Hypothalamus (tissue), 51 donors: Measurements from ENCODE around the gene KAZN.
A peak's percentile ranks its signal among the peaks of the same experiment; 100 is the strongest.
"Not testable (repeated sequence)": the region's sequence is repeated elsewhere in the genome, so short reads cannot be mapped to it uniquely, and the experiment has no call there.

Experiments
- DNase-seq, 51 donors: peaks; one replicate each; lab custom pipeline; 2025; lab: John Stamatoyannopoulos, UW

The KAZN gene

DNA sequence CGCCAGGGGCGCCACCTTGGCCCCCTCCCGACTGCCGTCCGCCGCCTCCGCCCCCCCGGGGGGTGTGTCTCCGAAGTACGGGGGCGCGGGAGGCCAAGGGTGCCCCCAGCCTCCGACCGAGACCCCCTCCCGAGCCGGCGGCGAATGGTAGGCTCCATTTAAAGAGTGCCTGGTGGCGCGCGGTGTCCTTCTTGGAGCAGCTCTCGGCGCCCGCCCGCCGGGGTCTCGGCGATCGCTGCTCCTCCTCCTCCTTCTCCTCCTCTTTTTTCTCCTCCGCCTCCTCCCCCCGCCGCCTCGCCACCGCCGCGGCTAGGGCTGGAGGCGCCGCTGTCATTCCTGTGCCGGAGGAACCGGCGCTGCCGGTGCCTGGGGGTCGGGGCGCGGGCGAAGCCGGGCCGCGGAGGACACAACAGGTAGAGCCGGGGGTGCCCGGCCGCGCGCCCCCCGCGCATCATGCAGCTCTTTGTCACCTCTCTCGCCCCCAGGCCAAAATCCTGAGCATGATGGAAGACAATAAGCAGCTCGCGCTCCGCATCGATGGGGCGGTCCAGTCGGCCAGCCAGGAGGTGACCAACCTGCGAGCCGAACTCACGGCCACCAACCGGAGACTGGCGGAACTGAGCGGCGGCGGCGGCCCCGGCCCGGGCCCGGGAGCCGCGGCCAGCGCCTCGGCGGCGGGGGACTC, at the start of gene KAZN:
TSS of gene KAZN (plus strand) at position 188 of the 685 bp plus-strand sequence.
- DNase-seq: peak in 32 of 51 donors; percentile 10 to 65 (median 38)

DNA sequence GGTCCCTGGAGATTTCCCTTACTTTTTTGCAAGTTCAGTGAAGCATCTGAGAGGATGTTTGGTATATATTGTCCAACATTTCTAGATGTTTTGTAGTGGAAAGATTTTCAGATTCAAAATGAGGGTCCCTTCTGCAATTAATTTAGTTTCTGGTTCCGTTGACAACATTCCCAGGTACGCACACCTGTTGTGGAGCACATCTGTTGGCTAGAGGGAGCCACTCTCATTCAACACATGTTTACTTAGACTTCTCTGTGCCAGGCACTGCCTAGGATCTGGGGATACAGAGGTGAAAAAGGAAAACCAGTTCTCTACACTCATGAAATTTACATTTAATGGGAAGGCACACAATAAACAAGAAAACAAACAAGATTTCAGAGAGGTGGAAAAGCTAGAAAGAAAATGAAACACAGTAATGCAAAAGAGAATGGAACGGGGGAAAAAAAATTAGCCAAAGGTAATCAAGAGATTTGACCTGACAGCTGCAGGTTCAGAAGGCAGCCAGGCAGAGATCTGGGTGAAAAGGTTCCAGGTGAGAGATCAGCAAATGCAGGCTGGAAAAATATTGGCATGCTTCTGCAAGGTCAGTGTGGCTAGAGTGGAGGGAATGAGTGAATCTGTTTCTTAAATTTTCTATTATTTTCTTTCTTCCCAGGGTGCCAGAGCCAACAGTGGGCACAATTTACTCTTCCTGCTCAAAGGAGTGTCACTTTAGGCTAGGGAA, 48.4 kb upstream of the KAZN start:
- no peak for DNase-seq

DNA sequence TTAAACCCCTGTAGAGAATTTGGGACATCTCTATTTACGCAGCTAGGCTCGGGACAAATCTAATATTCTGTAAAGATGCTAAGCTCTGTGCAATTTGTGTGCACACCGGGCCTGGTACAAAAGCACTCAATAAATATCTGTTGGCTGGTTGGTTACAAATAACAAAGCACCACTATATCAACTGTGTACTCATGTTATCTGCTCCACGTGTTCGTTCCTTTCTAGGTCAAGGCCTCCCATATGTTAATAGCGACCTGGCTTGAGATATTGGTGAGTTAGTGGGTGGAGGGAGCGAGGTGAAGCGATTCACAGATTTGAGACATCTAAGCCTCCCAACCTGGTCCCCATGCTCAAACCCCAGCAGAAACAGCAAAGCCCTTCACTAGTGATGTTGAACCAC, 47.1 kb upstream of the KAZN start:
- no peak for DNase-seq

DNA sequence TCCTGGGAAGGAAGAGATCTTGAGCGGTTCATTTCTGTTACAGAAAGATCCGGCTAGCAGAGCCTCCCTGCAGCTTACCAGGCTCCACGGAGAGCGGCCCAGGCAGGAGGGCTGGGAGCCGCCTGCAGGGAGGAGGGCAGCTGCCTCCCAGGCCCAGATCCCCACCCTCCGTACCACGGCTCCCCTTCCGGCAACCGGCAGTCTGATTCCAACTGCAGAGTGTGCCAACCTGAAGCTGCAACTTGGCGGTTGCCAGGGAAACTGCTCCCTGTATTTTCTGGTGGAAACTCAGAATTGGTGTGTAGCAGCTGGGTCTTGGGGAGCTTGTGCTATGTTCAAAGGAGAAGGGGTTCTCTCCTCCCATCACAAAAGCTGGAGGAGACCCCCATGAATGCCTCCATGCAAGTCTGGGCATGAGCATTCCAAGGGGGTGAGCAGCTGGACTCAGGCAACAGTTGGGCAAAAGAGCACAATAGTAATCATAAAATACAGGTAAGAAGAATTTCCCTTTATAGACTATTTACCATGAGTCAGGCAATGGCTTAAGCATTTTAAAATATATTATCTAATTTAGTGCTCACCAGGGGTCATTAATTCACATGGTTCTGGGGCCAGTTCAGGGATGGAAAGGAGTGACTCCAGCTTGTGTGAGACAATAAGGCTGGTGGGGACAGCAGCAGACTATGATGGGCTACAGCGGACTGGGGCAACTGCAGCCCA, 46.1 kb upstream of the KAZN start:
- DNase-seq: peak in 28 of 51 donors; percentile 2 to 58 (median 29)

DNA sequence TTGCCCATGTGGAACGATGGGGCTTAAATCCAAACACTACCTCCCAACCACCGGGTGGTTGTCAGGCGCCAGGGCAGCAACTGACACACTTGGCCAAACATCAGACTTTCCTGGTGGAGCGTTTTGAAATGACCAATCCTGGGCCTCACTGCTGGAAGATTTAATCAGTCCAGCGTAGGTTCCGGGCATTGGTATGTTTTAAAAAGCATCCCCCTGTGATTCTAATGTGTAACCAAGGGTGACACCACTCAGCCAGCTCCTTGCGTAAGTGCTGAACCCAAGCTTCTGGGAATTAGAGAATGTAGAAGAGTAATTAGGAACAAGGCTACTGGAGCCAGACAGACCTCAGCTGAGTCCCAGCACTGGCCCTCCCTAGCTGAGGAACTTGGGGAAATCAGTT, 44.8 kb upstream of the KAZN start:
- peak in 5 of 51 donors; percentile 7 to 50 (median 17) for DNase-seq

DNA sequence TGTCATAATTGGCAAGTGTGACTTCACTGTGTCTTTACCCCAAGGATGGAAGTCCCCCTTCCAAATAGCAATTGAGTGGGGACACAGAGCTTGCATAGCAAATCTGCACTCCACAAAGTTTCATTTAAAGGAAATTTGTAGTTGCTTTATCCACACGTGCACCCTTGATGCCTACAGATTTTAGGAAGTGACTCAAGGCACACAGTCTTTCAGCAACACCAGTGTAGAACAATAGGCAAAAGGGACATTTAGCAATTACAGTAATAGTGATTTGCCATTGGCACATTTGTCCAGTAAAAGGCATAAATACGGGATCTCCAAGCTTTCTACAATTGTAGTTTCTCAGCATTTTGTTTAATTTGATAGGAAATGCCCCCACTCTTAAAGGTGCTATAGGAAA, 43.4 kb upstream of the KAZN start:
- DNase-seq: no peak

DNA sequence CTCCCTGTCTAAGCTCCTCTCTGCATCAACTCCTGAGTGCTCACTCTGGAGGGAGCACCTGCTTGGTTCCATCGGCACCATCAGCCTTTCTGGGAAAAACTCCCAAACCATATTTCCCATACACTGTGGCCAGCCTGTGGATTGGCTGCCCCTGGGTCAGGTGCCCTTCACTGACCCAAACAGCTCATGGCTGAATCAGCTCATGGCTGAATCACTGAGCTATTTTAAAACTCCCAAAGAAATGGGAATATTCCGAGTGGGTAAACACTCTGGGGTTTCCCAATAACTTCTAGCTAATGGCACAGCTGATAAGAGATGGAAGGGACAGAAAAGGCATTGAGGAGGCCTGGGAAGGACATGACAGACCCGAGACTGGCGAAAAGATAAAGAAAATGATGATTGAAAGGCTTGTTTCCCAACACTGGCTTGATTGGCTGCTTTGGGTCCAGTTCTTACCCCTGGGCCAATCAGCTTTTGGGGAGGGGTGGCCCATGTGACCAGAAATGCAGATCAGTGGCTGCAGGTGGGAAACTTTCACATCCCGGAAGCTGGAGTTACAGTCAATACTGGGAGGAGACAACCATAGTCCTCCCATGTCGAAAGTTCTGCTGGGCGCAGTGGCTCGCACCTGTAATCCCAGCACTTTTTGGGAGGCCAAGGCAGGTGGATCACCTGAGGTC, 37.3 kb upstream of the KAZN start:
- DNase-seq: no peak

DNA sequence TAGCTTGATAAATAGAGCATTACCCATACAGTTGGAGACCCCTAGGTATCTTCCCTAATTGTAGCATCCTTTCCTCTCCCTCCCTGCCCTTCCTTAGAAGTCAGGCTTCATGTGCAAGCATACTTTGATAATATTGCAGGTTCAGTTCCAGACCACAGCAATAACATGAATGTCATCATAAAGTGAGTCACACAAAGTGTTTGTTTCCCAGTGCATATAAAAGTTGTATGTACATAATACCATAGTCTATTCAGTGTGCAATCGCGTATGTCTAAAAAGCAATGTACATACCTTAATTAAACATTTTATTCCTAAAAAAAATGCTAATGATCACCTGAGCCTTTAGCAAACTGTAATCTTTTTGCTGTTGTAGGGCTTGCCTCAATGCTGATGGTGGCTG, 33.4 kb upstream of the KAZN start:
- DNase-seq: no peak

DNA sequence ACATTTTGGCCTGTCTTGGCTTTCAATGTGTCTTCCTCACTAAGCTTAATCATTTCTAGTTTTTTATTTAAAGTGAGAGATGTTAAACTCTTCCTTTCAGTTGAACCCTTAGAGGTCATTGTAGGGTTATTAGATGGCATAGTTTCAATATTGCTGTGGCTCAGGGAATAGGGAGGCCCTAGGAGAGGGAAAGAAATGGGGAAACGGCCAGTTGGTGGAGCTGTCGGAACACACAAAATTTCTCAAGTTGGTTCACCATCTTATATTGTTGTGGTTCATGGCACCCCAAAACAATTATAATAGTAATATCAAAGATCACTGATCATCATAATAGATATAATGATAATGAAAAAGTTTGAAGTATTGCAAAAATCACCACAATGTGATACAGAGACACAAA, 31.4 kb upstream of the KAZN start:
- no peak for DNase-seq

DNA sequence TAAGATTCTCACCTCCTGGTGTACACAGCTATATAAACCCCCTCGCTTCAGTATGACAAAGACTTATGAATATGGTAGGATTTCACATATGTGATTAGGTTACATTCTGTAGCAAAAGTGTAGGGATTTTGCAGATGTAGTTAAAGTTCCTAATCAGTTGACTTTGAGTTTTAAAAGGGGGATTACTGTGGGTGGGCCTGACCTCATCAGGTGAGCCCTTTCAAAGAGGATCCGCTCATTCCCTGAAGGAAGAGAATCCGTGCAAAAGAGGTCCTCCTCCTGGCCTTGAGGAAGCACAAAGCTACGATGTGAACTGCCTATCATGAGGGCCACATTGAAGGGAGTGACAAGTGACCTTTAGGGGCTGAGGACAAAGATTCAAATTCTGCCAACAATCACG, 30.6 kb upstream of the KAZN start:
- DNase-seq: no peak

DNA sequence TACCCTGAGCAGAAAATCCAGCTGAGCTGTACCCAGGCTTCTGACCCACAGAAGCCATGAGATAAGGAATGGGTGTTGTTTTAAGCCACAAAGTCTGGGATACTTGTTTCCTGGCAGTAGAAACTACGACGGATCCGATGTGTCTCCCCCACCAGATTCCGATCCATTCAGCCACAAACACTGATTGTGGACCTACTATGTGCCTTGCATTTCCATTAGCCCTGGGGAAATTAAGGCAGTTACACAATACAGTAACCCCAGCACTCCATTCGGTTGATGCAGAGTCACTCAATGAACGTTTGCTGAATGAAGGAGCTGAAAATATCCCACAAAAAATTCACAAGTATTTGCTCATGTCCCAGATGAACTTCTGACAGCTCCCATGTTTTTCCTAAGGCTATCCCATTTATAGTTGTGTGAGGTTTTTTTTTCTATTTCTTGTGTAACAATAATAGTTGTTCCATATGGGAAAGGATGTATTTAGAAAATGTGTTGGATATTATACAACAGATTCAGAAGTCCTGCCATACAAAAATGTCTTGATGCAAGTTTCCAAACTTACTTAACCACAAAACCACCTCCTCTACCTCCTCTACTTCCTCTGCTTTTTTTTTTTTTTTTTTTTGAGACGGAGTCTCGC, 29.6 kb upstream of the KAZN start:
- DNase-seq: no peak

DNA sequence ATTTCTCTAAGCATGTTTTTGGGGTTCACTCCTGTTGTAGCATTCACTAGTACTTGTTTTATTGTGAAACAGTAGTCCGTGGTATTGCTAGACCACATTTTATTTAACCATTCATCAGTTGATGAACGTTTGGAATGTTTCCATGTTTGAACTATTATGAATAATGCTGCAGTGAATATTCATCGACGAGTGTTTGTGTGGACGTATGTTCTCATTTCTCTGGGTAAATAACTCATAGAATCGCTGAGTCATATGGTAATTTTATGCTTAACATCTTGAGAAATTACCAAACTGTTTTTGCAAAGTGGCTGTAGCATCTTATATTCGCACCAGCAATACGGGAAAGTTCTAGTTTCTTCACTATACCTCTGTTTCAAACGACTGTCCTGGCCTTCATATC, 28.0 kb upstream of the KAZN start:
- no peak for DNase-seq

DNA sequence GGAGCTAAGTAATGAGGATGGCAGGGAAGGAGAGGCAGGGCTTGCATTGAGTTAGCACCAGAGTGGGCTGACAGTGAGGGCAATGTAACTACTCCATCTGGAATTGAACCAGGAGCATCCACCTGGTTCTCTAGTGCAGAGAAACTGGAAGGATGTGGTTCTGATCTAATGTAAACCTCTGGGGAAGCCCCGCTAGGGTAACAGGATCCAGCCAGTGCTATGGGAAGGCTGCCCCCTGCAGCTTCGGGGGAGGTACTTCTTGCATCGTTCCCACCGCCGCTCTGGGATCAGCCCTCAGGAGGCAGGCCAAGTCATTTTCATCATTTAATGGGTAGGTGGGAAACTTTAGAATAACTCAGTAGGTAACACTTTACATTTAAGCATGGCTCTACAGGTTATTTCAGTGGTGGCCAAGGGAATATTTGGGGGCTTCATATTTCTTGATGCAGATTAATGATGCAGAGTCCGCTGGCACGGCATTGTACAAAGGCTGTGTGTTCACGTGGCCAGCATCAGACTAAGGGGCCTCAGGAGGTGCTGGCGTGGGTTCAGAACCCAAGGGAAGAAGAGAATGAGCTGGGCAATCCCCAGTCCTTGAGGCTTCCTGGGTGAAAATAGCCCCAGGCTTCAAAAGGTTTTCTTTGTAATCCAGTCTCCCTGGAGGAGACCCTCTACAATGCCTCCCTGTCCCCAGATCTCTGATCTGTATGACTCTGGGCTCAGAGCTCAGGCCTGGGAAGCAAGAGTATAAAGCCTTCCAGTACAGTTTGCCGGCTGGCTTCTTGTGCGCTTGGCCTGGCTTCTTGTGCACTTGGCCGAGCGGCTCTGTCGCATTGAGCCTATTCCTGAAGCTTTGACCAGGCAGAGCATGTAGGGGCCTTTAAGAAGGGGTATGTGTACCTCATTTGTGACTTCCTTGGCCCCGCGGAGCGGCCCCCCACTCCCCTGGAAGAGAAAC, 26.4 kb upstream of the KAZN start:
- DNase-seq: peak in 20 of 51 donors; percentile 2 to 52 (median 16)

DNA sequence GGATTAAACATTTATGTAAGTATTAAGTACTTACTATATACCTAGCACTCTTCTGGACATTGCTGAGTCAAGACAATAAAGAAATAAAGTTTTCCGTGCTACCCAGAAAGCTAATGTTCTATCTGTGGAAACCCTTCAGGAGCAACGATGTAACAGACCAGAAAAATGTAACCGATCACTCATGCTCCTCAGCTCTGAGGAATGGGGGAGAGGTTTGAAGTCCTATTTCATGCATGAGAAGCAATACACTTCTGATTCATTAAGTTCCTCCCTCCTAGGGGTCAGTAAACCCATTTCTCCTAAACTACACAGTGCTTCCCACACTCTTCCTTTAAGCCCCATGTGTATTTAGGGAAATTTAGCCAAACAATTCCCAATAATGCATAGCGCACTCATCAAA, 25.6 kb upstream of the KAZN start:
- no peak for DNase-seq

DNA sequence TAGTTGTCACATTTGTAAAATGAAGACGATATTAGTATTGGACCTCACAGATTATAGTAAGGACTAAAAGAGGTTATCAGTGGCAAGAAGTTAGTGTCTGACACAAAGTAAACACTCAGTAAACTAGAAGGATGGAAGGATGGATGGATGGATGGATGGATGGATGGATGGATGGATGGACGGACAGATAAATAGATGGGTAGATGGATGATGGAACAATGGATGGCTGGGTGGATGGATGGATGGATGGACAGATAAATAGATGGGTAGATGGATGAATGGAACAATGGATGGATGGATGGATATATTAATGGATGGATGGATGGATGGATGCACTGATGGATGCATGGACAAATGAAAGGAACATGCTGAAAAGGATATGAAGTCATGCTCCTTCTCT, 22.3 kb upstream of the KAZN start:
- DNase-seq: no peak

DNA sequence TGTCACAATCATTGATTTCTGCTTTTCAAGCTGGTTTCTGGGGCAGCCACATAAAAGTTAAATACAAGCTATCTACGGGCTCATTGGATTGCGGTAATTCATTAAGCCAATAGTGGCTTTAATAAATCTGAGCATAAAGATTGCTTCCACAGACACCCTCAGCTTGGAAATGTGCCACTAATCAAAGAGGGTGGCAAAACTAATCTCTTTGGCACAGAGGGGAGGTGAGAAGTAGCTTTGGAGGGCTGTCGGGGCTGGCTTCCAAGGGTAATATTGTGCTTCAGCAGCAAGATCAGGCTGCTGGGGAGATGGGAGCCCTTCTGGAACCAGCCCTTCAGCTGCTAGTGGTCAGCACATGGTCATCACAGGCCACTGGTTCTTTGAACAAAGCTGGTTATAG, 21.2 kb upstream of the KAZN start:
- DNase-seq: no peak

DNA sequence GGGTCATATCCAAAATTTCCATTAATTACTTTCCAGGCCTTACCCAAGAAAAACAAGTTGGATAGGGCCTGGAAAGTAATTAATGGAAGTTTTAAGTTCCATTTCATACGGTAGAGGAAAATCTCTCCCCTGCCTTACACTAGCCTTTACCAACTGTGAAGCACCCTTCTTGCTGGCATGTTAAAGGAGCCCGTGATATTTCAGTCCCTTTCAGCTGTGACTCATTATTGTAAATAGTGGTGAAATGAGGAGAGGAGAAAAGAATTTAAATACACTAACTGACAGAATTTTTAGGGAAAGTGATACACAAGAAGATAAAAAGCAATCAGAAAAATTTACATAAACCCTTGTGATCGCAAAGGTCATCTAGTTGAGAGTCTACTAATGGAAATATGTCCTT, 20.3 kb upstream of the KAZN start:
- DNase-seq: no peak

DNA sequence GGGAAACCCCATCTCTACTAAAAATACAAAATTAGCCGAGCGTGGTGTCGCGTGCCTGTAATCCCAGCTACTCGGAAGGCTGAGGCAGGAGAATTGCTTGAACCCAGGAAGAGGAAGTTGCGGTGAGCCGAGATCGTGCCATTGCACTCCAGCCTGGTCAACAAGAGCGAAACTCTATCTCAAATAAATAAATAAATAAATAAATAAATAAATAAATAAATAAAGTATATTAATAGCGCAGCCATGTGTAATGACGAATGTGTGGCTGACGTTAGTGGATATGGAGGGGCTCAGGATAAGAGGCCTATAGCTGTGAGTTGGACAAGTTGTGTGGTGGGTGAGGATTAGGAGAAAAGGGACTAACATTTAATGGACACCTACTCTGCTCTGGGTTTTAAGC, 18.2 kb upstream of the KAZN start:
- DNase-seq: not testable (repeated sequence)

DNA sequence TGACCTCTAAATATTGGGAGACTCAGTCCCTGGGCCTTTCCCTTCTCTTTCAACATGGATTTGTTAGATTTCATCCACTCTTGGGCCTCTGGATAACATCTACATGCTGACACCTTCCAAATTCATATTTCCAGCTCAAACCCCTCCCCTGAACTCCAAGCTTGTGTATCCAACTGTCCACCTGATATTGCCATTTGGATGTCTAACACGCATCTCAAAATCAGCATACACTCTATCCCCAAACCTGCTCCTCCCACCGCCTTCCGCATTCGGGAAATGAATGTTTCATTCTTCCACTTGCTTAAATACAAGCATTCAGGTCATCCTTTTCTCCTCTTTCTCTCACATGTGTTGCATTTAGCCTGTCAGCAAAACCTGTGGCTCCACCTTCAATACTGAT, 17.5 kb upstream of the KAZN start:
- no peak for DNase-seq

DNA sequence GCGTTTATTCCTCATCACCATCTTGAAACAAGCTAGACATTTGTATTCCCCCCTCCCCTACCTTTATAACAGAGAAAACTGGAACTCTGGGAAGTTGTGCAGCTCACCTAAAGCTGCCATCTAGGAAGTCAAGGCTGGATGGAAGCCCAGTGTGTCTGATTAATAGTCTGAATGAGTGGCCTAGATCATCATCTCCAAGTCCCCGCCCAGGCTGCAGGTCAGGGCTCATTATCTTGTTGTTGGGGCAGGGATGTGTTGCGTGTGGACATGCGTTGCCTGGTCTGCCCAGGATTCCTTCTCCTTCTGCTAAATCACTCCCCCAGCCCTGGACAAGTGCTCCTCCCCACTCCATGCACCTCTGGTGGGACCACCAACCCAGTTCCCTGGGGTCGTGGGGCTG, 14.7 kb upstream of the KAZN start:
- no peak for DNase-seq
